Testis (tissue), 5 donors: ENCODE measurements around the gene SLC36A2. TPM values are rescaled to one million over a fixed set of nuclear protein-coding genes. Genes with fewer than 3 reads are reported as not detected.

ENCODE experiments used
- DNase-seq: peaks from one replicate; pipeline ENCODE4 v3.0.0-alpha.2; 2019
- H3K27ac ChIP-seq, 2 donors: fragments of 200-600 bp; sonication (generic); one replicate each; pipeline ENCODE4 v1.5.1; 2019
- H3K27me3 ChIP-seq: fragments of 200-600 bp; sonication (generic); one replicate; pipeline ENCODE4 v1.5.1; 2019
- H3K36me3 ChIP-seq: fragments of 200-600 bp; sonication (generic); one replicate; pipeline ENCODE4 v1.5.1; 2017; ENCODE audit warnings: low read depth; ENCODE audit errors: missing control alignments
- H3K4me1 ChIP-seq: fragments of 200-600 bp; sonication (generic); one replicate; pipeline ENCODE4 v1.5.1; 2019
- H3K4me3 ChIP-seq, 2 donors: fragments of 200-600 bp; sonication (generic); one replicate each; pipeline ENCODE4 v1.5.1; 2017 to 2019
- H3K9me3 ChIP-seq: fragments of 200-600 bp; sonication (generic); one replicate; pipeline ENCODE4 v1.5.1; 2017
- CTCF ChIP-seq, 3 experiments: fragments of 450-650 bp in 2 of 3; fragments of 200-600 bp in 1 of 3; sonication (generic) in 1 of 3; IDR thresholded peaks; one replicate each; pipeline ENCODE4 v1.5.1; 2016 to 2019; ENCODE audit warnings: antibody characterized with exemption in 3 of 3, mild to moderate bottlenecking in 2 of 3, moderate library complexity in 1 of 3
- POLR2A ChIP-seq: fragments of 450-650 bp; IDR thresholded peaks from one replicate; pipeline ENCODE4 v1.6.1; 2017; ENCODE audit warnings: antibody characterized with exemption, mild to moderate bottlenecking, moderate library complexity
- WGBS, 2 donors: methylation state at CpG; one replicate each; pipeline ENCODE4 v1.1.5; 2018; 5-methylcytosine and 5-hydroxymethylcytosine counted together
- intact Hi-C: fragments of 100-400 bp; cut with DNase I; formaldehyde crosslinking; loops from one replicate; pipeline ENCODE4 v1.15.1; 2023; ENCODE audit warnings: low total_unique reads
- long read RNA-seq, 2 donors: transcript quantifications; one replicate each; lab custom pipeline, GENCODE V29; 2026
- polyA plus RNA-seq: library from polyadenylated mRNA; stranded (reverse); fragments of 350-450 nt; fragmentation: Illumina TruSeq; extraction: RNeasy Lipid Tissue Mini Kit (QIAGEN cat#74804); gene quantifications from one replicate; pipeline ENCODE4 v1.2.3, GENCODE V29; 2014; ENCODE audit warnings: low read depth, low replicate concordance; ENCODE audit not compliant: insufficient read depth
- total RNA-seq, 2 donors: library from RNA; depleted of rRNA; stranded (reverse); fragments of >200 nt; gene quantifications; one replicate each; pipeline ENCODE4 v1.2.3, GENCODE V29; 2016

Gene SLC36A2
- total RNA-seq (under 1 TPM; 0.43 to 0.47 TPM), polyA plus RNA-seq (1.5 TPM)
- long read RNA-seq, donor 1: 0 reads
- long read RNA-seq, donor 2: 0 reads

- intact Hi-C loops: no loop called here
- TF ChIP-seq POLR2A (no peak), CTCF (IDR thresholded peaks at IDR 0.05) (no peak)
- WGBS, 2 donors: 73 to 77% methylated on average over 8 of the region's 8 CpGs
- DNase-seq: no peak
- no peaks in the 10 kb centered on the region for H3K4me1 ChIP-seq
- H3K27me3 ChIP-seq: no peaks in the 10 kb centered on the region
- no peak within 1 kb of the TSS for H3K4me3 ChIP-seq
- no peak within 1 kb of the TSS for H3K27ac ChIP-seq
- no peaks in the 10 kb centered on the region for H3K36me3 ChIP-seq
- no peaks in the 10 kb centered on the region for H3K9me3 ChIP-seq
Measured at GRCh38 chr5:151347369-151347768, at the start of gene SLC36A2. Gene SLC36A2, minus strand, starts transcription at chr5:151347559. Its CDS starts 99 bp downstream, at chr5:151347460.

- no peaks in the 10 kb centered on the region for H3K9me3 ChIP-seq
- 72 to 75% methylated on average over 2 of the region's 2 CpGs for WGBS, 2 donors
- no peaks in the 10 kb centered on the region for H3K36me3 ChIP-seq
- no peaks in the 10 kb centered on the region for H3K4me1 ChIP-seq
- no peaks in the 10 kb centered on the region for H3K27me3 ChIP-seq
- no peak overlapping the region for H3K27ac ChIP-seq
- TF ChIP-seq CTCF (IDR thresholded peaks at IDR 0.05): no peak
- intact Hi-C loops: no loop called here
- no peak overlapping the region for H3K4me3 ChIP-seq
- no peak for DNase-seq
Measured at GRCh38 chr5:151388960-151389359, 41.6 kb upstream of the SLC36A2 start.

GRCh38 chr5:151384106-151384505, 36.7 kb upstream of the SLC36A2 start:
- Histone ChIP-seq H3K27me3 (no peaks in the 10 kb centered on the region), H3K27ac (no peak overlapping the region), H3K4me1 (no peaks in the 10 kb centered on the region), H3K4me3 (no peak overlapping the region), H3K9me3 (no peaks in the 10 kb centered on the region), H3K36me3 (no peaks in the 10 kb centered on the region)
- no peak for TF ChIP-seq CTCF (IDR thresholded peaks at IDR 0.05)
- TF ChIP-seq POLR2A: no peak
- intact Hi-C loops: no loop called here
- 37 to 41% methylated on average over 2 of the region's 2 CpGs for WGBS, 2 donors
- DNase-seq: no peak

GRCh38 chr5:151383011-151383410, 35.7 kb upstream of the SLC36A2 start:
- intact Hi-C loops: no loop called here
- 89 to 90% methylated on average over 8 of the region's 8 CpGs for WGBS, 2 donors
- no peaks in the 10 kb centered on the region for H3K27me3 ChIP-seq
- no peaks in the 10 kb centered on the region for H3K36me3 ChIP-seq
- TF ChIP-seq CTCF (IDR thresholded peaks at IDR 0.05) (no peak), POLR2A (no peak)
- no peak overlapping the region for H3K4me3 ChIP-seq
- DNase-seq: no peak
- no peak overlapping the region for H3K27ac ChIP-seq
- no peaks in the 10 kb centered on the region for H3K4me1 ChIP-seq
- H3K9me3 ChIP-seq: no peaks in the 10 kb centered on the region

GRCh38 chr5:151382576-151382975, 35.2 kb upstream of the SLC36A2 start:
- Histone ChIP-seq H3K36me3 (no peaks in the 10 kb centered on the region), H3K9me3 (no peaks in the 10 kb centered on the region), H3K4me1 (no peaks in the 10 kb centered on the region), H3K27ac (no peak overlapping the region), H3K27me3 (no peaks in the 10 kb centered on the region), H3K4me3 (no peak overlapping the region)
- TF ChIP-seq POLR2A (no peak), CTCF (IDR thresholded peaks at IDR 0.05) (no peak)
- DNase-seq: no peak
- 95 to 100% methylated on average over 2 of the region's 2 CpGs for WGBS, 2 donors
- intact Hi-C loops: no loop called here
